HepG2 (cell line): ENCODE data around the gene TRMT1. TPM values are rescaled to one million over a fixed set of nuclear protein-coding genes. Genes with fewer than 3 reads are reported as not detected.

ENCODE experiments used
- CEBPG ChIP-seq: IDR thresholded peaks from 2 replicates; pipeline ENCODE4 v1.6.1; 2016
- CHD2 ChIP-seq: IDR thresholded peaks from 2 replicates; pipeline ENCODE4 v1.6.1; 2011; ENCODE audit warnings: low read depth, low read length, improper control_type of control experiment
- EED ChIP-seq: sonication (generic); formaldehyde crosslinking; IDR thresholded peaks from 2 replicates; pipeline ENCODE4 v1.5.0; 2020; ENCODE audit warnings: mild to moderate bottlenecking, missing genetic modification reagents
- HIVEP1 ChIP-seq: sonication (generic); formaldehyde crosslinking; IDR thresholded peaks from 2 replicates; pipeline ENCODE4 v1.4.0; 2020; ENCODE audit warnings: mild to moderate bottlenecking, missing genetic modification reagents
- JUNB ChIP-seq: sonication (generic); formaldehyde crosslinking; IDR thresholded peaks from 2 replicates; pipeline ENCODE4 v1.8.0; 2022; ENCODE audit warnings: missing genetic modification reagents, mild to moderate bottlenecking, borderline replicate concordance
- MED1 ChIP-seq: sonication (generic); formaldehyde crosslinking; IDR thresholded peaks from 2 replicates; pipeline ENCODE4 v1.4.0; 2020; ENCODE audit warnings: missing genetic modification reagents
- MIER3 ChIP-seq: IDR thresholded peaks from 2 replicates; pipeline ENCODE4 v1.6.1; 2016; ENCODE audit warnings: missing compliant biosample characterization, borderline replicate concordance
- NBN ChIP-seq: fragments of 450-650 bp; conservative IDR thresholded peaks from 2 replicates; pipeline ENCODE4 v1.6.1; 2017
- NR1H2 ChIP-seq: sonication (generic); formaldehyde crosslinking; IDR thresholded peaks from 2 replicates; pipeline ENCODE4 v1.8.1; 2022; ENCODE audit warnings: low read depth, missing genetic modification reagents, borderline replicate concordance
- NRL ChIP-seq: sonication (generic); formaldehyde crosslinking; IDR thresholded peaks from 2 replicates; pipeline ENCODE4 v1.5.0; 2020; ENCODE audit warnings: missing genetic modification reagents, mild to moderate bottlenecking, moderate library complexity, borderline replicate concordance
- REL ChIP-seq: sonication (generic); formaldehyde crosslinking; conservative IDR thresholded peaks from 2 replicates; pipeline ENCODE4 v1.8.0; 2022; ENCODE audit warnings: mild to moderate bottlenecking, missing genetic modification reagents, moderate library complexity
- RFX1 ChIP-seq: fragments of 450-650 bp; IDR thresholded peaks from 2 replicates; pipeline ENCODE4 v1.6.1; 2017
- SP140L ChIP-seq: sonication (generic); formaldehyde crosslinking; IDR thresholded peaks from 2 replicates; pipeline ENCODE4 v1.4.0; 2020; ENCODE audit warnings: missing genetic modification reagents, borderline replicate concordance
- STAT5B ChIP-seq: sonication (generic); formaldehyde crosslinking; IDR thresholded peaks from 2 replicates; pipeline ENCODE4 v1.4.0; 2020; ENCODE audit warnings: missing genetic modification reagents
- TAF1 ChIP-seq: sonication (generic); formaldehyde crosslinking; IDR thresholded peaks from 2 replicates; pipeline ENCODE4 v1.4.0; 2020; ENCODE audit warnings: missing genetic modification reagents
- THYN1 ChIP-seq: sonication (generic); formaldehyde crosslinking; IDR thresholded peaks from 2 replicates; pipeline ENCODE4 v1.8.1; 2023; ENCODE audit warnings: low read depth, mild to moderate bottlenecking, moderate library complexity, missing genetic modification reagents, borderline replicate concordance
- XBP1 ChIP-seq: sonication (generic); formaldehyde crosslinking; IDR thresholded peaks from 2 replicates; pipeline ENCODE4 v1.5.0; 2020; ENCODE audit warnings: missing genetic modification reagents
- ZNF121 ChIP-seq: sonication (generic); formaldehyde crosslinking; IDR thresholded peaks from 2 replicates; pipeline ENCODE4 v1.5.0; 2020; ENCODE audit warnings: mild to moderate bottlenecking, missing genetic modification reagents
- ZNF44 ChIP-seq: sonication (generic); formaldehyde crosslinking; IDR thresholded peaks from 2 replicates; pipeline ENCODE4 v1.5.1; 2020; ENCODE audit warnings: mild to moderate bottlenecking, missing genetic modification reagents
- ZNF510 ChIP-seq: sonication (generic); formaldehyde crosslinking; IDR thresholded peaks from 2 replicates; pipeline ENCODE4 v1.4.0; 2020; ENCODE audit warnings: low read depth, mild to moderate bottlenecking, missing genetic modification reagents
- ZNF546 ChIP-seq: sonication (generic); formaldehyde crosslinking; conservative IDR thresholded peaks from 2 replicates; pipeline ENCODE4 v1.8.1; 2023; ENCODE audit warnings: mild to moderate bottlenecking, missing genetic modification reagents
- ZNF577 ChIP-seq: sonication (generic); formaldehyde crosslinking; IDR thresholded peaks from 2 replicates; pipeline ENCODE4 v1.4.0; 2020; ENCODE audit warnings: mild to moderate bottlenecking, low read depth, missing genetic modification reagents, borderline replicate concordance
- ZNF644 ChIP-seq: IDR thresholded peaks from 2 replicates; pipeline ENCODE4 v1.6.1; 2016; ENCODE audit warnings: low read depth
- ZNF672 ChIP-seq: sonication (generic); formaldehyde crosslinking; IDR thresholded peaks from 2 replicates; pipeline ENCODE4 v1.8.1; 2022; ENCODE audit warnings: missing genetic modification reagents
- ZNF678 ChIP-seq: sonication (generic); formaldehyde crosslinking; IDR thresholded peaks from 2 replicates; pipeline ENCODE4 v1.4.0; 2020; ENCODE audit warnings: mild to moderate bottlenecking, missing genetic modification reagents
- polyA plus RNA-seq, 8 experiments: library from polyadenylated mRNA; depleted of rRNA in 3 of 8; stranded (reverse) in 7 of 8; unstranded in 1 of 8; fragments of >200 nt; fragmentation: Illumina TruSeq in 4 of 8; extraction: Trizol in 4 of 8; gene quantifications; 2 replicates each; pipeline versions ENCODE4 v1.2.1 to v1.2.3, GENCODE V29; 2011 to 2016; ENCODE audit warnings: low read depth in 4 of 8, missing spikeins in 1 of 8, mixed read lengths in 1 of 8; ENCODE audit not compliant: insufficient read depth in 1 of 8
- total RNA-seq, 5 experiments: library from RNA; depleted of rRNA; stranded (reverse); fragments of >200 nt; fragmentation: Illumina TruSeq; extraction: Trizol; gene quantifications; 2 replicates each; pipeline ENCODE4 v1.2.3, GENCODE V29; 2016; ENCODE audit warnings: low read depth in 1 of 5
- TF ChIP-seq, protein P1 (sequence below): sonication (generic); formaldehyde crosslinking; IDR thresholded peaks from 2 replicates; pipeline ENCODE4 v1.5.0; 2020; ENCODE audit warnings: missing genetic modification reagents, mild to moderate bottlenecking, borderline replicate concordance
- TF ChIP-seq, protein P2 (sequence below): sonication (generic); formaldehyde crosslinking; conservative IDR thresholded peaks from 2 replicates; pipeline ENCODE4 v1.4.0; 2020; ENCODE audit warnings: missing genetic modification reagents
- TF ChIP-seq, protein P3 (sequence below): sonication (generic); formaldehyde crosslinking; IDR thresholded peaks from 2 replicates; pipeline ENCODE4 v1.5.0; 2020; ENCODE audit warnings: mild to moderate bottlenecking, missing genetic modification reagents, moderate library complexity

TRMT1 gene
- total and polyA plus RNA-seq, 2 of the 13 experiments (the other 11 are each of a cell fraction or from before 2014, with no cell fraction given): 35.5 to 44.1 TPM

DNA sequence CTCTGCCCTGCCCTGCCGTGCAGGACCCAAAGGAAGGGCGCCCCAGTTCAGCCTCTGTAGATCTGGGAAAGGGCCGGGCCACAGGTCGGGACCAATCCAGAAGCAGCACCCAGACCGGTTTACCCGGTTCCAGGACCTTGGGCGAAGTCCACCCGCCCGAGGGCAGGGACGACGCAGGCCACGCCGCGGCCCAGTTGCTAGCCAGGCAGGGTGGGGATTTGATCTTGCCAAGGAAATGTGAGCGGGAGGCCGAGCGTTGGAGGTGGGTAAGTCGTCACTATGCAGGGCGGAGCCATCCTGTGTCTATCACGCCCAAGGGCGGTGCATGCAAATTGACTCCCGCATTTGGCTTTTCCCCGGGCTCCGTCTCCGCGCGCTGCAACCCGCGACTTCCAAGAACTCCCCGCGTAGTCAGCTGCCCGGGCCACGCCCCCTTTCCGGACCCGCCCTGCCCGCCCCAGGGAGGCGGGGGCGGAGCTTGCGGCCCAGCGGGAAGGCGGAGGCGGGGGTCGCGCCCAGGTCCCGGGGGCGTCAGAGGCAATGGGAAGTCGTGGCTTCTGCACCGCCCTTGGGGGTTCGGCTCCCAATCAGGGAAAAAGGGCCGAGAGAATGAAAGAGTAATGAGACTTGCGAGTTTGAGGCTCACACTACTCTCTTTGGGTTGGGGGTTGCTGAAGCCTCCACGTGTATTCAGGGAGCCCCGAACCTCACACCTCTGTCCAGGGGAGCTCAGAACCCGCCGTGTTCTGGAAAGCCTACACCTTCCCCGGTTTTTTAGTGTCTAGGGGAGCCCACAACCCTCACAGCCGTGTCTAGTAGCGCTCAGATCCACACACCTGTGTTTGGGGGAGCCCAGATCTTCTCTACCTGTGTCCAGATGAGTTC is 46.4 kb upstream of the TRMT1 start (continued):
- peak; percentile 79 for TF ChIP-seq TAF1 (CRISPR knock-in tag)
- peak; percentile 56; the same call in 1 of the 2 replicates for TF ChIP-seq HIVEP1 (CRISPR knock-in tag)
- no peak for TF ChIP-seq XBP1 (CRISPR knock-in tag)
- peak; percentile 49; the same call in 1 of the 2 replicates for TF ChIP-seq ZNF678 (CRISPR knock-in tag)
- no peak; the same call in 1 of the 2 replicates for TF ChIP-seq RFX1
- TF ChIP-seq NRL (CRISPR knock-in tag): peak; percentile 39; the same call in 1 of the 2 replicates
- TF ChIP-seq THYN1 (CRISPR knock-in tag): no peak
- TF ChIP-seq CHD2: 0 out of 2 replicates have a peak, but pooled peaks have one; percentile 56
- TF ChIP-seq ZNF644: peak; percentile 32; the same call in 1 of the 2 replicates
- TF ChIP-seq JUNB (CRISPR knock-in tag): no peak
- no peak for TF ChIP-seq SP140L (CRISPR knock-in tag)
- no peak for TF ChIP-seq NBN
- TF ChIP-seq ZNF672 (CRISPR knock-in tag): no peak
- TF ChIP-seq ZNF577: no peak
- TF ChIP-seq CEBPG: no peak
- TF ChIP-seq MIER3 (CRISPR knock-in tag): peak; percentile 84; the same call in 1 of the 2 replicates
- peak; percentile 86 for TF ChIP-seq MED1
- 0 out of 2 replicates have a peak, but pooled peaks have one; percentile 50 for TF ChIP-seq ZNF44 (CRISPR knock-in tag)
- TF ChIP-seq, protein P1, sequence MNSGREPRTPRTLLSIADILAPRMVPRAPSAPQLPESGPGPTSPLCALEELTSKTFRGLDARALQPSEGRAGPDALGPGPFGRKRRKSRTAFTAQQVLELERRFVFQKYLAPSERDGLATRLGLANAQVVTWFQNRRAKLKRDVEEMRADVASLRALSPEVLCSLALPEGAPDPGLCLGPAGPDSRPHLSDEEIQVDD (CRISPR knock-in tag): no peak
- TF ChIP-seq, protein P2, sequence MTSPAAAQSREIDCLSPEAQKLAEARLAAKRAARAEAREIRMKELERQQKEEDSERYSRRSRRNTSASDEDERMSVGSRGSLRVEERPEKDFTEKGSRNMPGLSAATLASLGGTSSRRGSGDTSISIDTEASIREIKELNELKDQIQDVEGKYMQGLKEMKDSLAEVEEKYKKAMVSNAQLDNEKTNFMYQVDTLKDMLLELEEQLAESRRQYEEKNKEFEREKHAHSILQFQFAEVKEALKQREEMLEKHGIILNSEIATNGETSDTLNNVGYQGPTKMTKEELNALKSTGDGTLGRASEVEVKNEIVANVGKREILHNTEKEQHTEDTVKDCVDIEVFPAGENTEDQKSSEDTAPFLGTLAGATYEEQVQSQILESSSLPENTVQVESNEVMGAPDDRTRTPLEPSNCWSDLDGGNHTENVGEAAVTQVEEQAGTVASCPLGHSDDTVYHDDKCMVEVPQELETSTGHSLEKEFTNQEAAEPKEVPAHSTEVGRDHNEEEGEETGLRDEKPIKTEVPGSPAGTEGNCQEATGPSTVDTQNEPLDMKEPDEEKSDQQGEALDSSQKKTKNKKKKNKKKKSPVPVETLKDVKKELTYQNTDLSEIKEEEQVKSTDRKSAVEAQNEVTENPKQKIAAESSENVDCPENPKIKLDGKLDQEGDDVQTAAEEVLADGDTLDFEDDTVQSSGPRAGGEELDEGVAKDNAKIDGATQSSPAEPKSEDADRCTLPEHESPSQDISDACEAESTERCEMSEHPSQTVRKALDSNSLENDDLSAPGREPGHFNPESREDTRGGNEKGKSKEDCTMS (CRISPR knock-in tag): no peak; the same call in 1 of the 2 replicates
- TF ChIP-seq STAT5B: no peak
- peak; percentile 80 for TF ChIP-seq ZNF121 (CRISPR knock-in tag)
- TF ChIP-seq NR1H2: no peak
- 0 out of 2 replicates have a peak, but pooled peaks have one; percentile 25 for TF ChIP-seq REL (CRISPR knock-in tag)
- no peak for TF ChIP-seq ZNF510 (CRISPR knock-in tag)
- TF ChIP-seq ZNF546 (CRISPR knock-in tag): no peak; the same call in 1 of the 2 replicates
- no peak for TF ChIP-seq EED
- TF ChIP-seq, protein P3, sequence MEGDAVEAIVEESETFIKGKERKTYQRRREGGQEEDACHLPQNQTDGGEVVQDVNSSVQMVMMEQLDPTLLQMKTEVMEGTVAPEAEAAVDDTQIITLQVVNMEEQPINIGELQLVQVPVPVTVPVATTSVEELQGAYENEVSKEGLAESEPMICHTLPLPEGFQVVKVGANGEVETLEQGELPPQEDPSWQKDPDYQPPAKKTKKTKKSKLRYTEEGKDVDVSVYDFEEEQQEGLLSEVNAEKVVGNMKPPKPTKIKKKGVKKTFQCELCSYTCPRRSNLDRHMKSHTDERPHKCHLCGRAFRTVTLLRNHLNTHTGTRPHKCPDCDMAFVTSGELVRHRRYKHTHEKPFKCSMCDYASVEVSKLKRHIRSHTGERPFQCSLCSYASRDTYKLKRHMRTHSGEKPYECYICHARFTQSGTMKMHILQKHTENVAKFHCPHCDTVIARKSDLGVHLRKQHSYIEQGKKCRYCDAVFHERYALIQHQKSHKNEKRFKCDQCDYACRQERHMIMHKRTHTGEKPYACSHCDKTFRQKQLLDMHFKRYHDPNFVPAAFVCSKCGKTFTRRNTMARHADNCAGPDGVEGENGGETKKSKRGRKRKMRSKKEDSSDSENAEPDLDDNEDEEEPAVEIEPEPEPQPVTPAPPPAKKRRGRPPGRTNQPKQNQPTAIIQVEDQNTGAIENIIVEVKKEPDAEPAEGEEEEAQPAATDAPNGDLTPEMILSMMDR: 0 out of 2 replicates have a peak, but pooled peaks have one; percentile 26
